GM12878 (cell line): ENCODE data around the gene CAPN3.

Experiments used
- CTCF ChIP-seq, 3 experiments: IDR thresholded peaks in 2 of 3; conservative IDR thresholded peaks in 1 of 3; 2 replicates each; pipeline ENCODE4 v1.5.1; 2011; ENCODE audit warnings: low read depth in 3 of 3, low read length in 3 of 3, mild to moderate bottlenecking in 3 of 3, control low read depth in 2 of 3, moderate library complexity in 2 of 3, inconsistent platforms in 1 of 3, mixed read lengths in 1 of 3; ENCODE audit not compliant: control insufficient read depth in 2 of 3, insufficient read depth in 1 of 3; ENCODE audit errors: extremely low read depth in 1 of 3
- ELK1 ChIP-seq: IDR thresholded peaks from 2 replicates; pipeline ENCODE4 v1.6.1; 2012; ENCODE audit warnings: low read depth, low read length, improper control_type of control experiment
- KAT2A ChIP-seq: conservative IDR thresholded peaks from 2 replicates; pipeline ENCODE4 v1.6.1; 2011; ENCODE audit warnings: low read depth, low read length; ENCODE audit not compliant: control insufficient read depth
- YY1 ChIP-seq: IDR thresholded peaks from 2 replicates; pipeline ENCODE4 v1.6.1; 2011; ENCODE audit warnings: low read depth, mild to moderate bottlenecking, low read length

GRCh38 chr15:42356851-42357250, 2.5 kb upstream of the CAPN3 start:
- TF ChIP-seq CTCF (IDR thresholded peaks at IDR 0.05 in 2 of 3, conservative IDR thresholded peaks at IDR 0.05 in 1 of 3; ENCODE audit: control insufficient read depth in 2 of 3, extremely low read depth in 1 of 3, insufficient read depth in 1 of 3, low read depth in 3 of 3, low read length in 3 of 3) (no peak), YY1 (no peak), KAT2A (no peak), ELK1 (no peak)
